Thyroid gland (tissue), 4 donors: ENCODE results near the gene PRKACA.

ENCODE experiments used
- CTCF ChIP-seq, 6 experiments: fragments of 200-600 bp in 3 of 6; fragments of 450-650 bp in 3 of 6; sonication (generic) in 3 of 6; IDR thresholded peaks; one replicate each; pipeline ENCODE4 v1.5.1; 2016 to 2019; ENCODE audit warnings: antibody characterized with exemption in 6 of 6, mild to moderate bottlenecking in 2 of 6, inconsistent platforms in 1 of 6, moderate library complexity in 1 of 6
- POLR2A ChIP-seq, 2 donors: fragments of 450-650 bp; IDR thresholded peaks; one replicate each; pipeline ENCODE4 v1.6.1; 2017; ENCODE audit warnings: antibody characterized with exemption in 2 of 2, mild to moderate bottlenecking in 2 of 2, moderate library complexity in 1 of 2

- no peak for TF ChIP-seq POLR2A (IDR thresholded peaks at IDR 0.05)
- no peak for TF ChIP-seq CTCF (IDR thresholded peaks at IDR 0.05)
Observed at GRCh38 chr19:14150041-14150769, 32.6 kb upstream of the PRKACA start.
